SK-N-SH (cell line): ENCODE data around the gene ARGLU1.

Source experiments
- CTCF ChIP-seq: fragments of 200-600 bp; sonication (generic); IDR thresholded peaks from 2 replicates; pipeline ENCODE4 v1.6.1; 2017; ENCODE audit warnings: antibody characterized with exemption, mild to moderate bottlenecking, moderate library complexity
- FOXM1 ChIP-seq: IDR thresholded peaks from 2 replicates; pipeline ENCODE4 v1.4.0; 2012; ENCODE audit warnings: low read depth, mild to moderate bottlenecking
- NFIC ChIP-seq: IDR thresholded peaks from 2 replicates; pipeline ENCODE4 v1.4.0; 2012; ENCODE audit warnings: borderline replicate concordance
- POLR2AphosphoS5 ChIP-seq: IDR thresholded peaks from 2 replicates; pipeline ENCODE4 v1.6.1; 2012; ENCODE audit warnings: low read depth, low read length
- RCOR1 ChIP-seq: fragments of 150-350 bp; IDR thresholded peaks from 2 replicates; pipeline ENCODE4 v1.6.1; 2017; ENCODE audit warnings: antibody characterized with exemption, low read length
- SIN3A ChIP-seq: IDR thresholded peaks from 2 replicates; pipeline ENCODE4 v1.6.1; 2012; ENCODE audit warnings: low read depth, mild to moderate bottlenecking, low read length, moderate library complexity, borderline replicate concordance
- TAF1 ChIP-seq: IDR thresholded peaks from 2 replicates; pipeline ENCODE4 v1.6.1; 2012; ENCODE audit warnings: low read depth, mild to moderate bottlenecking, low read length, moderate library complexity, borderline replicate concordance
- TCF12 ChIP-seq: IDR thresholded peaks from 2 replicates; pipeline ENCODE4 v1.4.0; 2012
- YY1 ChIP-seq: IDR thresholded peaks from 2 replicates; pipeline ENCODE4 v1.4.0; 2012; ENCODE audit warnings: low read depth, mild to moderate bottlenecking
- TF ChIP-seq, protein P1 (sequence below): fragments of 150-350 bp; IDR thresholded peaks from 2 replicates; pipeline ENCODE4 v1.6.1; 2017; ENCODE audit warnings: antibody characterized with exemption, low read length, low read depth, borderline replicate concordance
- TF ChIP-seq, protein P2 (sequence below): IDR thresholded peaks from 2 replicates; pipeline ENCODE4 v1.6.1; 2012; ENCODE audit warnings: mild to moderate bottlenecking, low read depth, low read length, moderate library complexity
- TF ChIP-seq, protein P3 (sequence below): IDR thresholded peaks from 2 replicates; pipeline ENCODE4 v1.4.0; 2012; ENCODE audit warnings: low read depth

GRCh38 chr13:106528718-106529414 is 39.1 kb downstream of the ARGLU1 start:
- no peak for TF ChIP-seq CTCF
- TF ChIP-seq NFIC: no peak
- TF ChIP-seq, protein P1, sequence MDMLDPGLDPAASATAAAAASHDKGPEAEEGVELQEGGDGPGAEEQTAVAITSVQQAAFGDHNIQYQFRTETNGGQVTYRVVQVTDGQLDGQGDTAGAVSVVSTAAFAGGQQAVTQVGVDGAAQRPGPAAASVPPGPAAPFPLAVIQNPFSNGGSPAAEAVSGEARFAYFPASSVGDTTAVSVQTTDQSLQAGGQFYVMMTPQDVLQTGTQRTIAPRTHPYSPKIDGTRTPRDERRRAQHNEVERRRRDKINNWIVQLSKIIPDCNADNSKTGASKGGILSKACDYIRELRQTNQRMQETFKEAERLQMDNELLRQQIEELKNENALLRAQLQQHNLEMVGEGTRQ: no peak
- no peak for TF ChIP-seq POLR2AphosphoS5
- TF ChIP-seq RCOR1: no peak
- no peak for TF ChIP-seq TAF1
- no peak for TF ChIP-seq FOXM1
- TF ChIP-seq SIN3A: no peak
- no peak for TF ChIP-seq YY1
- TF ChIP-seq, protein P2, sequence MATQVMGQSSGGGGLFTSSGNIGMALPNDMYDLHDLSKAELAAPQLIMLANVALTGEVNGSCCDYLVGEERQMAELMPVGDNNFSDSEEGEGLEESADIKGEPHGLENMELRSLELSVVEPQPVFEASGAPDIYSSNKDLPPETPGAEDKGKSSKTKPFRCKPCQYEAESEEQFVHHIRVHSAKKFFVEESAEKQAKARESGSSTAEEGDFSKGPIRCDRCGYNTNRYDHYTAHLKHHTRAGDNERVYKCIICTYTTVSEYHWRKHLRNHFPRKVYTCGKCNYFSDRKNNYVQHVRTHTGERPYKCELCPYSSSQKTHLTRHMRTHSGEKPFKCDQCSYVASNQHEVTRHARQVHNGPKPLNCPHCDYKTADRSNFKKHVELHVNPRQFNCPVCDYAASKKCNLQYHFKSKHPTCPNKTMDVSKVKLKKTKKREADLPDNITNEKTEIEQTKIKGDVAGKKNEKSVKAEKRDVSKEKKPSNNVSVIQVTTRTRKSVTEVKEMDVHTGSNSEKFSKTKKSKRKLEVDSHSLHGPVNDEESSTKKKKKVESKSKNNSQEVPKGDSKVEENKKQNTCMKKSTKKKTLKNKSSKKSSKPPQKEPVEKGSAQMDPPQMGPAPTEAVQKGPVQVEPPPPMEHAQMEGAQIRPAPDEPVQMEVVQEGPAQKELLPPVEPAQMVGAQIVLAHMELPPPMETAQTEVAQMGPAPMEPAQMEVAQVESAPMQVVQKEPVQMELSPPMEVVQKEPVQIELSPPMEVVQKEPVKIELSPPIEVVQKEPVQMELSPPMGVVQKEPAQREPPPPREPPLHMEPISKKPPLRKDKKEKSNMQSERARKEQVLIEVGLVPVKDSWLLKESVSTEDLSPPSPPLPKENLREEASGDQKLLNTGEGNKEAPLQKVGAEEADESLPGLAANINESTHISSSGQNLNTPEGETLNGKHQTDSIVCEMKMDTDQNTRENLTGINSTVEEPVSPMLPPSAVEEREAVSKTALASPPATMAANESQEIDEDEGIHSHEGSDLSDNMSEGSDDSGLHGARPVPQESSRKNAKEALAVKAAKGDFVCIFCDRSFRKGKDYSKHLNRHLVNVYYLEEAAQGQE: no peak
- TF ChIP-seq, protein P3, sequence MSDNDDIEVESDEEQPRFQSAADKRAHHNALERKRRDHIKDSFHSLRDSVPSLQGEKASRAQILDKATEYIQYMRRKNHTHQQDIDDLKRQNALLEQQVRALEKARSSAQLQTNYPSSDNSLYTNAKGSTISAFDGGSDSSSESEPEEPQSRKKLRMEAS: no peak
- TF ChIP-seq TCF12: no peak
